Breast epithelium (tissue), 4 donors: ENCODE results near the gene IFNGR2. TPM values are rescaled to one million over a fixed set of nuclear protein-coding genes. Genes with fewer than 3 reads are reported as not detected.
A peak's percentile ranks its signal among the peaks of the same experiment; 100 is the strongest.

Experiments
- DNase-seq, 2 donors: peaks; one replicate each; pipeline ENCODE4 v3.0.0-alpha.2; 2019; ENCODE audit warnings: low spot score in 2 of 2
- H3K27ac ChIP-seq, 2 donors: fragments of 200-600 bp; sonication (generic) in 1 of 2; one replicate each; pipeline ENCODE4 v1.5.1; 2016 to 2019; ENCODE audit warnings: mild to moderate bottlenecking in 1 of 2
- H3K27me3 ChIP-seq, 2 donors: fragments of 200-600 bp; sonication (generic) in 1 of 2; one replicate each; pipeline versions ENCODE4 v1.5.1 to v1.6.0; 2017 to 2019; ENCODE audit warnings: control low read depth in 1 of 2, mild to moderate bottlenecking in 1 of 2
- H3K36me3 ChIP-seq: fragments of 200-600 bp; one replicate; pipeline ENCODE4 v1.5.1; 2019
- H3K4me1 ChIP-seq, 2 donors: fragments of 200-600 bp; sonication (generic); one replicate each; pipeline ENCODE4 v1.5.1; 2016 to 2019; ENCODE audit warnings: control low read depth in 1 of 2
- H3K4me3 ChIP-seq, 3 donors: fragments of 200-600 bp; sonication (generic); 1 replicate in 2 of 3; 2 replicates in 1 of 3; pipeline ENCODE4 v1.5.1; 2016 to 2019; ENCODE audit warnings: mild to moderate bottlenecking in 3 of 3, moderate library complexity in 2 of 3
- H3K9me3 ChIP-seq, 2 donors: fragments of 200-600 bp; sonication (generic) in 1 of 2; one replicate each; pipeline ENCODE4 v1.5.1; 2016 to 2019; ENCODE audit warnings: control low read depth in 1 of 2
- CTCF ChIP-seq, 3 donors: fragments of 450-650 bp; IDR thresholded peaks; one replicate each; pipeline ENCODE4 v1.5.1; 2016 to 2017; ENCODE audit warnings: antibody characterized with exemption in 3 of 3, mild to moderate bottlenecking in 3 of 3, moderate library complexity in 3 of 3
- POLR2A ChIP-seq: fragments of 450-650 bp; IDR thresholded peaks from one replicate; pipeline ENCODE4 v1.6.1; 2016; ENCODE audit warnings: antibody characterized with exemption, mild to moderate bottlenecking, moderate library complexity
- POLR2AphosphoS5 ChIP-seq, 3 donors: sonication (generic); formaldehyde crosslinking; IDR thresholded peaks; one replicate each; pipeline ENCODE4 v1.6.1; 2017; ENCODE audit warnings: antibody characterized with exemption in 3 of 3
- intact Hi-C: fragments of 100-400 bp; cut with DNase I; formaldehyde crosslinking; loops from one replicate; pipeline ENCODE4 v1.15.1; 2023; ENCODE audit warnings: low total_unique reads
- total RNA-seq, 3 donors: library from RNA; depleted of rRNA; stranded (reverse); fragments of >200 nt; gene quantifications; one replicate each; pipeline ENCODE4 v1.1.0, GENCODE V29; 2016

The IFNGR2 gene
- total RNA-seq, 3 donors from 2014 or later, result 61.6 to 76.7 (median 70.8) TPM

GRCh38 chr21:33418691-33419090 is 15.5 kb downstream of the IFNGR2 start:
- TF ChIP-seq POLR2AphosphoS5 (IDR thresholded peaks at IDR 0.05) (peak in 1 of 3 donors; percentile 21), CTCF (IDR thresholded peaks at IDR 0.05) (no peak)
- H3K27me3 ChIP-seq, result no peaks in the 10 kb centered on the region
- no peaks in the 10 kb centered on the region for H3K9me3 ChIP-seq
- H3K4me3 ChIP-seq, result no peak overlapping the region
- no peaks in the 10 kb centered on the region for H3K4me1 ChIP-seq
- peak in 1 of 2 donors; percentile 41 for DNase-seq
- intact Hi-C loops, result no loop called here
- H3K27ac ChIP-seq, result peak overlapping the region; percentile 55 to 87
- H3K36me3 ChIP-seq, result no peaks in the 10 kb centered on the region

GRCh38 chr21:33419538-33420123 is 16.4 kb downstream of the IFNGR2 start:
- H3K27ac ChIP-seq, result peak overlapping the region; percentile 55 to 87

GRCh38 chr21:33421713-33422393 is 18.6 kb downstream of the IFNGR2 start:
- Histone ChIP-seq H3K9me3 (no peaks in the 10 kb centered on the region), H3K4me1 (no peaks in the 10 kb centered on the region), H3K4me3 (no peak overlapping the region), H3K36me3 (no peaks in the 10 kb centered on the region), H3K27me3 (no peaks in the 10 kb centered on the region), H3K27ac (no peak overlapping the region)
- TF ChIP-seq POLR2A (no peak), POLR2AphosphoS5 (IDR thresholded peaks at IDR 0.05) (no peak), CTCF (IDR thresholded peaks at IDR 0.05) (no peak)
- intact Hi-C loops, result loop anchor here (10.0 kb wide), 1 partner anchor 733 kb away; no protein-coding TSS in a partner anchor
- no peak for DNase-seq

More at GRCh38 chr21:33419538-33420123, 16.4 kb downstream of the IFNGR2 start:
- no peak for DNase-seq
- peak in 1 of 3 donors; percentile 19 for TF ChIP-seq POLR2AphosphoS5 (IDR thresholded peaks at IDR 0.05)
- TF ChIP-seq POLR2A, result no peak
- TF ChIP-seq CTCF (IDR thresholded peaks at IDR 0.05), result no peak
- intact Hi-C loops, result loop anchor here (10.0 kb wide), 1 partner anchor 735 kb away; no protein-coding TSS in a partner anchor
- Histone ChIP-seq H3K9me3 (no peaks in the 10 kb centered on the region), H3K4me1 (no peaks in the 10 kb centered on the region), H3K27me3 (no peaks in the 10 kb centered on the region), H3K4me3 (no peak overlapping the region), H3K36me3 (no peaks in the 10 kb centered on the region)

- no peak overlapping the region for H3K27ac ChIP-seq
- TF ChIP-seq POLR2A, result no peak
- no peak for TF ChIP-seq POLR2AphosphoS5 (IDR thresholded peaks at IDR 0.05)
- no peak for TF ChIP-seq CTCF (IDR thresholded peaks at IDR 0.05)
- H3K36me3 ChIP-seq, result no peaks in the 10 kb centered on the region
- H3K4me3 ChIP-seq, result no peak overlapping the region
- intact Hi-C loops, result loop anchor here (10.0 kb wide), 1 partner anchor 731 kb away; no protein-coding TSS in a partner anchor
- H3K9me3 ChIP-seq, result no peaks in the 10 kb centered on the region
- H3K27me3 ChIP-seq, result no peaks in the 10 kb centered on the region
- peaks cover 0 to 5% of the 10 kb centered on the region in 2 donors for H3K4me1 ChIP-seq
- DNase-seq, result no peak
Observed at GRCh38 chr21:33424214-33424613, 21.0 kb downstream of the IFNGR2 start.

GRCh38 chr21:33425825-33426224 is 22.6 kb downstream of the IFNGR2 start:
- Histone ChIP-seq H3K9me3 (no peaks in the 10 kb centered on the region), H3K4me3 (no peak overlapping the region), H3K36me3 (no peaks in the 10 kb centered on the region), H3K27me3 (no peaks in the 10 kb centered on the region), H3K27ac (no peak overlapping the region), H3K4me1 (peaks cover 0 to 5% of the 10 kb centered on the region in 2 donors)
- peak in 1 of 2 donors; percentile 14 for DNase-seq
- no peak for TF ChIP-seq CTCF (IDR thresholded peaks at IDR 0.05)
- intact Hi-C loops, result loop anchor here (10.0 kb wide), 1 partner anchor 729 kb away; no protein-coding TSS in a partner anchor
